Mesenchymal stem cell (in vitro differentiated cells and primary cell): Measurements from ENCODE around the gene EVX2.

Experiments
- DNase-seq: peaks from one replicate; pipeline ENCODE4 v3.0.0-alpha.2; 2013
- H2AFZ ChIP-seq: one replicate; pipeline ENCODE4 v1.6.1; 2013; ENCODE audit warnings: low read depth, mild to moderate bottlenecking, control low read depth, inconsistent platforms, low read length, moderate library complexity
- H2AK5ac ChIP-seq: 2 replicates; pipeline ENCODE4 v1.6.1; 2013; ENCODE audit warnings: low read length, moderate library complexity, mild to moderate bottlenecking, inconsistent platforms; ENCODE audit not compliant: severe bottlenecking
- H2BK120ac ChIP-seq: one replicate; pipeline ENCODE4 v1.6.1; 2013; ENCODE audit warnings: low read depth, mild to moderate bottlenecking, inconsistent platforms, low read length, moderate library complexity
- H2BK12ac ChIP-seq, 2 experiments: one replicate each; pipeline ENCODE4 v1.6.1; 2013; ENCODE audit warnings: inconsistent platforms in 2 of 2, low read length in 2 of 2, mild to moderate bottlenecking in 2 of 2, moderate library complexity in 2 of 2, control low read depth in 1 of 2
- H2BK15ac ChIP-seq: one replicate; pipeline ENCODE4 v1.6.1; 2013; ENCODE audit warnings: mild to moderate bottlenecking, low read depth, inconsistent platforms; ENCODE audit not compliant: poor library complexity, severe bottlenecking
- H2BK5ac ChIP-seq: 2 replicates; pipeline ENCODE4 v1.6.1; 2013; ENCODE audit warnings: low read depth, mild to moderate bottlenecking, low read length, control low read depth, inconsistent platforms; ENCODE audit not compliant: poor library complexity, severe bottlenecking
- H3K14ac ChIP-seq, 2 experiments: one replicate each; pipeline ENCODE4 v1.6.1; 2013; ENCODE audit warnings: inconsistent platforms in 2 of 2, low read length in 2 of 2, control low read depth in 1 of 2, mild to moderate bottlenecking in 1 of 2, moderate library complexity in 1 of 2
- H3K18ac ChIP-seq, 2 experiments: one replicate each; pipeline ENCODE4 v1.6.1; 2013; ENCODE audit warnings: inconsistent platforms in 2 of 2, low read length in 2 of 2, control low read depth in 1 of 2, low read depth in 1 of 2, mild to moderate bottlenecking in 1 of 2
- H3K23ac ChIP-seq, 2 experiments: one replicate each; pipeline ENCODE4 v1.6.1; 2013; ENCODE audit warnings: inconsistent platforms in 2 of 2, low read length in 2 of 2, mild to moderate bottlenecking in 2 of 2, moderate library complexity in 2 of 2, control low read depth in 1 of 2
- H3K27ac ChIP-seq: 2 replicates; pipeline ENCODE4 v1.5.1; 2013; ENCODE audit warnings: mild to moderate bottlenecking, moderate library complexity, low read length, control low read depth, inconsistent platforms; ENCODE audit not compliant: poor library complexity, severe bottlenecking
- H3K27me3 ChIP-seq, 2 experiments: 2 replicates each; pipeline versions ENCODE4 v1.6.1 to v1.7.0; 2013; ENCODE audit warnings: low read length in 2 of 2, mild to moderate bottlenecking in 2 of 2, moderate library complexity in 2 of 2, control low read depth in 1 of 2, inconsistent platforms in 1 of 2; ENCODE audit not compliant: control insufficient read depth in 1 of 2, insufficient read depth in 1 of 2
- H3K36me3 ChIP-seq, 2 experiments: 2 replicates each; pipeline versions ENCODE4 v1.6.1 to v1.7.0; 2013; ENCODE audit warnings: low read length in 2 of 2, control low read depth in 1 of 2, inconsistent platforms in 1 of 2, low read depth in 1 of 2, mild to moderate bottlenecking in 1 of 2; ENCODE audit not compliant: insufficient read depth in 2 of 2, control insufficient read depth in 1 of 2
- H3K4ac ChIP-seq, 2 experiments: one replicate each; pipeline ENCODE4 v1.6.1; 2013; ENCODE audit warnings: inconsistent platforms in 2 of 2, low read length in 2 of 2, mild to moderate bottlenecking in 2 of 2, moderate library complexity in 2 of 2, control low read depth in 1 of 2, low read depth in 1 of 2
- H3K4me1 ChIP-seq: 2 replicates; pipeline ENCODE4 v1.6.1; 2013; ENCODE audit warnings: low read depth, low read length, control low read depth; ENCODE audit not compliant: control insufficient read depth, insufficient read depth
- H3K4me2 ChIP-seq: 2 replicates; pipeline ENCODE4 v1.6.1; 2013; ENCODE audit warnings: low read length, mild to moderate bottlenecking, inconsistent platforms; ENCODE audit not compliant: poor library complexity, severe bottlenecking
- H3K4me3 ChIP-seq, 2 experiments: 2 replicates each; pipeline versions ENCODE4 v1.5.1 to v1.7.0; 2013; ENCODE audit warnings: low read length in 2 of 2, mild to moderate bottlenecking in 2 of 2, control low read depth in 1 of 2, low read depth in 1 of 2; ENCODE audit not compliant: insufficient read depth in 1 of 2
- H3K79me1 ChIP-seq: replicated peaks from 2 replicates; pipeline ENCODE4 v1.6.1; 2013; ENCODE audit warnings: mild to moderate bottlenecking, control low read depth, low read length, inconsistent platforms; ENCODE audit not compliant: poor library complexity, severe bottlenecking
- H3K9ac ChIP-seq: 2 replicates; pipeline ENCODE4 v1.7.0; 2013; ENCODE audit warnings: mild to moderate bottlenecking, low read length, moderate library complexity
- H3K9me3 ChIP-seq: 2 replicates; pipeline ENCODE4 v1.7.0; 2013; ENCODE audit warnings: mild to moderate bottlenecking, low read length; ENCODE audit not compliant: control insufficient read depth
- H4K8ac ChIP-seq: one replicate; pipeline ENCODE4 v1.6.1; 2013; ENCODE audit warnings: inconsistent platforms, mild to moderate bottlenecking, low read length, moderate library complexity
- H4K91ac ChIP-seq: one replicate; pipeline ENCODE4 v1.6.1; 2013; ENCODE audit warnings: mild to moderate bottlenecking, low read length, inconsistent platforms
- WGBS: methylation state at CpG from one replicate; pipeline ENCODE4 v1.1.7; 2013; ENCODE audit warnings: mixed read lengths; 5-methylcytosine and 5-hydroxymethylcytosine counted together

EVX2 gene

DNA sequence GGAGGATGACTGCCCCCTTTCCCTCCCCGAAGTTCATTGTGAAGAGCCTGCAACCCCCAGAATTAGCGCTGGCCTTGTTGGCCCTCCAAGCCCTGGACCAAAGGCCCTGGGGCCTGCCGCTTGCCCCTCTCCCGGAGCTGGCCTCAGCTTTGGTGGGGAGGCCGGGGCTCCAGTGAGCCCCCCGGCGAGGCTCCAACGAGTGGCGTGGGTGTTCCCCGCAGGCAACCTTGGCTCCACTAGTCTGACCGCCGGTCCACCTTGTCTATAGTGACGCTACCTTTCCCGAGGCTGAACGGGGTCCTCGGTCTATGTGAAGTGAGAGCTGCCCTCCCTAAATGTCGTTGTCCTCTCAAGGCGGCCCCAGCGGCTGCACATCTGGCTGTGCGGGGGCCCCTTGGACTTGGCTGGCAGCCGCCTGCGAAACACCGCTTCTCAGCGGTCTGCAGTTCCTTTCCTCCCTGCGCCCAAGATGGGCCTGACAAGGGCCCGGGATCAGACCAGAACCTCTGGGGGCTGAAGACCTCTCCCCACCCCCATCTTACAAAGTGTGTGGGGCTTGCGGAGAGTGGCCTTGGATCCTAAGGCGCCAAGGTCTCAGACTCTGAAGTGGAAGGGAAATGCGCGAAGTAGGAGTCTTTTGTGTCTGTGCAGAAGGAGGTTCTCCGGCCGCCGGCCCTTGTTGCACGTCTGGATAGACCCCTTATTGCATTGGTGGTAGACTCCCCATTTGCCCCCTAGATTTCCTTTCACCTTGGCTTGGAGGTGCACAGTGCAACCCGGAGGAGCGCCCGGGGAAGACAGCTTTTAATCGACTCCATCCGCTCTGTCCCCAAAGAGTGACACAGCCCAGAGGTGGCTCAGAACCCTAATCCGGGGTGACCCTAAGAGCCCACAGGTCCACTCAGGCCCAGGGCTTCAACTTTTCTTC, 28.9 kb upstream of the EVX2 start:
- no peak overlapping the region for H2BK15ac ChIP-seq
- H2BK120ac ChIP-seq, result no peak overlapping the region
- 7% methylated on average over 33 of the region's 40 CpGs for WGBS
- no peak overlapping the region for H2AK5ac ChIP-seq
- H3K4me2 ChIP-seq, result no peak overlapping the region
- H3K4me1 ChIP-seq, result peaks cover 12% of the 10 kb centered on the region
- no peak overlapping the region for H3K18ac ChIP-seq
- H3K9ac ChIP-seq, result no peak overlapping the region
- no peak for DNase-seq
- no peak overlapping the region for H3K27ac ChIP-seq
- H3K36me3 ChIP-seq, result no peaks in the 10 kb centered on the region
- no peak overlapping the region for H2BK5ac ChIP-seq
- H2AFZ ChIP-seq, result no peak overlapping the region
- H3K27me3 ChIP-seq, result peaks cover 93 to 96% of the 10 kb centered on the region in 2 experiments
- no peak overlapping the region for H3K14ac ChIP-seq
- no peaks in the 10 kb centered on the region for H3K79me1 ChIP-seq
- no peak overlapping the region for H3K23ac ChIP-seq
- no peak overlapping the region for H3K4ac ChIP-seq
- H3K9me3 ChIP-seq, result no peaks in the 10 kb centered on the region
- no peak overlapping the region for H3K4me3 ChIP-seq
- H4K91ac ChIP-seq, result no peak overlapping the region
- H4K8ac ChIP-seq, result no peak overlapping the region
- no peak overlapping the region for H2BK12ac ChIP-seq

DNA sequence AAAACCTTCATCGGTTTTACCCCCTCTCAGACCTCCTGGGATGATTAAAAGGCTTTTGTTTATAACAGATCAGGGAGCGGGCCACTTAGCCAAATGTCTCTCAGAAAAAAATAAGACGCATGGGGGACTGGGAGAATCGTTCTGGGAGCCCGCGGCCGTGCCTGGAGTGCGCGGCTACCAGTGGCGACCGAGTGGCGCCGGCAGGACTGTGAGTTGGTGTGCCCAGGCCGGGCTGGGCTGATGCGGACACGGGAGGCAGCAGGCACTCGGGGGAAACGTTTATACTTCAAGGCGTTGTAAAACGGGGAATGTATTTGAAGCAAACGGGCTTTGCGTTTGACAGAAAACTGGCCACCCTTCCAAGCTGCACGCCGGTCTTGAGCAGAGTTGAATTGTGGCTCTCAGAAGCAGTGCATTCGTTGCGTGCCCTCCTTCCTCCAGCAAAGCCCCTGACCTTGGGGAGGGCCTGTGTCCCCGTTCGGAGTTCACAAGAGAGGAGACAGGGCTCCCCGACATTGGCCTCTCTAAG, 28.1 kb upstream of the EVX2 start:
- peaks cover 90 to 94% of the 10 kb centered on the region in 2 experiments for H3K27me3 ChIP-seq
- WGBS, result 2% methylated on average over 28 of the region's 29 CpGs
- H3K27ac ChIP-seq, result no peak overlapping the region
- H3K79me1 ChIP-seq, result no peaks in the 10 kb centered on the region
- H4K91ac ChIP-seq, result no peak overlapping the region
- DNase-seq, result no peak
- H2BK15ac ChIP-seq, result no peak overlapping the region
- H3K9ac ChIP-seq, result no peak overlapping the region
- no peak overlapping the region for H2AFZ ChIP-seq
- no peak overlapping the region for H2BK120ac ChIP-seq
- no peaks in the 10 kb centered on the region for H3K9me3 ChIP-seq
- no peak overlapping the region for H3K4me2 ChIP-seq
- H3K4me1 ChIP-seq, result peaks cover 18% of the 10 kb centered on the region
- no peak overlapping the region for H3K4me3 ChIP-seq
- no peak overlapping the region for H2BK5ac ChIP-seq
- no peak overlapping the region for H2BK12ac ChIP-seq
- no peak overlapping the region for H2AK5ac ChIP-seq
- H3K18ac ChIP-seq, result no peak overlapping the region
- H4K8ac ChIP-seq, result no peak overlapping the region
- no peak overlapping the region for H3K14ac ChIP-seq
- no peak overlapping the region for H3K4ac ChIP-seq
- H3K36me3 ChIP-seq, result no peaks in the 10 kb centered on the region
- H3K23ac ChIP-seq, result no peak overlapping the region

DNA sequence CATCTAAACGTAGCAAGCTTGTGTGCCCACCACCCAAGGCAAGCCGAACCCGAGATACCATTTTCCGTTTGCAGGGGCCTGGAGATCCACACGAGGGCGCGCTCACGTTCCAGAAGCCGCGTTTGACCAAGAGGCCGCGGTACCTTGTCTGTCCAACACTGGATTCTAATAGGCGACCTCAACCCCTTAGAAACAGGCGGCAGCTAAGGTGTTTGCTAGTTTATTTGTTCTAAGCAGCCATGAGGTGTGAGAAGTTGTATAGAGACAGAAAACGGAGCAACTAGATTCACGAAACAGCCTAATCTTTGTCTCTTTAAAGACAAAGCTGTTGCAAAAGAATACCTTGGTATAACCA, 27.5 kb upstream of the EVX2 start:
- Histone ChIP-seq H3K4me3 (peak overlapping the region in 1 of 2 experiments; percentile 13), H3K79me1 (no peaks in the 10 kb centered on the region), H3K23ac (no peak overlapping the region), H3K4ac (no peak overlapping the region), H3K9ac (no peak overlapping the region), H3K18ac (no peak overlapping the region), H4K8ac (no peak overlapping the region), H2BK15ac (no peak overlapping the region), H2BK5ac (no peak overlapping the region), H3K27me3 (peaks cover 90 to 92% of the 10 kb centered on the region in 2 experiments), H2AFZ (no peak overlapping the region), H3K14ac (no peak overlapping the region), H3K9me3 (no peaks in the 10 kb centered on the region), H2BK12ac (no peak overlapping the region), H3K4me2 (peak overlapping the region; percentile 33), H2BK120ac (no peak overlapping the region), H3K27ac (no peak overlapping the region), H3K36me3 (no peaks in the 10 kb centered on the region), H3K4me1 (peaks cover 21% of the 10 kb centered on the region), H2AK5ac (no peak overlapping the region), H4K91ac (no peak overlapping the region)
- under 1% methylated on average over 16 of the region's 16 CpGs for WGBS
- DNase-seq, result no peak

DNA sequence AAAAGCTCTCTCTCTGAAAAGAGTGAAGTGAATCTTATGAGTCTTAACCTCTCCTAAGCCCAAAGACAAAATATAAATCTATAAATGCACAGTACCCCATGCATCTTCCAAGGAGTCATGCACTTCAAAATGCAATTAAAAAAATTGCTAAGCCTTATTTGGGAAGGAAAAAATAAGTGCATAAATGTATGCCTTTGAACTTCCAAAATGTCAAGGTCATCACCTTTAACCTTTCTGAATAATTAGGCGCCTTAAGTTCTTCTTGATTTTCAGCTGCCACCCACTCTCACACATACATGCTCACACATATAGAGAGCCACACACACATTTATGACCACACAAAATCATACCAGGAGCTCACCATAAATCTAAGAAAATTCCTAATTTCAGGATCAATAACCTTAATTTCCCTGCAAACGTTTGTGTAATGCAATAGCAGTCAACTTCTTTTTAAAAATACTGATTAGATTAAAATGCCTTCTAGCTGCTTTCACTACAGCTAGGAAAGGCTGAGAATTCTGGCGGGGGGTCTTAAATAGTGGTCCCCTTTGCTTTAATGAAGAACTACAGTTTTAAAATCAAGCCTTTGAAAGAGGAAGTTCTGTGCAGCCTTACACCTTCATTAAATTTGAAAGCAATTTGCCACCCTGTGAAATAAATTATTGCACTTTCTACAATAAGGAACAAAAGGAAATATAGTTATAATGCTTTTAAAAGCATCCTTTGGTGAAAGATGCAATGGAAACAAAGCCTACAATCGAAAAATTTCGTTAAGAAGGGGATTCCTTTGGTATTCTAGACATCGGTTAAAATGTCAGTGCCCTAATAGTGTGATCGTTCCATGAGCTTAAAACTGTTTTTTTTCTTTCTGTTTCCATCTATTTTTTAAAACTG, 26.9 kb upstream of the EVX2 start:
- Histone ChIP-seq H3K4ac (no peak overlapping the region), H3K4me3 (peak overlapping the region in 1 of 2 experiments; percentile 13), H3K23ac (no peak overlapping the region), H3K27ac (no peak overlapping the region), H2BK15ac (no peak overlapping the region), H2BK120ac (no peak overlapping the region), H3K79me1 (no peaks in the 10 kb centered on the region), H2AK5ac (no peak overlapping the region), H3K4me1 (peaks cover 16% of the 10 kb centered on the region), H3K18ac (no peak overlapping the region), H2BK12ac (no peak overlapping the region), H3K4me2 (peak overlapping the region; percentile 33), H3K36me3 (no peaks in the 10 kb centered on the region), H3K9me3 (no peaks in the 10 kb centered on the region), H2BK5ac (no peak overlapping the region), H3K27me3 (peaks cover 90 to 92% of the 10 kb centered on the region in 2 experiments), H4K8ac (no peak overlapping the region), H4K91ac (no peak overlapping the region), H2AFZ (no peak overlapping the region), H3K9ac (no peak overlapping the region), H3K14ac (no peak overlapping the region)
- DNase-seq, result no peak
- 51% methylated on average over 5 of the region's 7 CpGs for WGBS
